ENCODE measurements around the gene PLCH2.

DNA sequence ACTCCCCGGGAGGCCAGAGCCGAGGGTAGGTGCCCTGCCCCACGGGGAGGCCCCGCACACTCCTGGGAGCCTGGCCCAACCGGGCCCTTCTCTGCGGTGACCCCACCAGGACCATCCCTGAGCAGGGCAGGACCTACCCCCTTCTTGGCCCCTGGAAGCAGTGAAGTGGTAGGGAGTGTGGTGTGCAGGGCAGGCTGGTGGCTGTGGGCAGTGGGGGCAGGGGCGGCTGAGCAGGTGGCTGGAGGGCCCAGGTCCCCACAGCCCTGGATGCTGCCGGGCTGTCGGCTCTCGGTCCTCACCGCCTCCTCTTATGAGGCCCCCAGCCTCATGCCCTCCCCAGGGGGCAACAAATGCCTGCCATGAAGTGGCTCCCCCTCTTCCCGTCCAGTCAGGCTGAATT is 19.5 kb downstream of the PLCH2 start:
- TF ChIP-seq, protein P1, sequence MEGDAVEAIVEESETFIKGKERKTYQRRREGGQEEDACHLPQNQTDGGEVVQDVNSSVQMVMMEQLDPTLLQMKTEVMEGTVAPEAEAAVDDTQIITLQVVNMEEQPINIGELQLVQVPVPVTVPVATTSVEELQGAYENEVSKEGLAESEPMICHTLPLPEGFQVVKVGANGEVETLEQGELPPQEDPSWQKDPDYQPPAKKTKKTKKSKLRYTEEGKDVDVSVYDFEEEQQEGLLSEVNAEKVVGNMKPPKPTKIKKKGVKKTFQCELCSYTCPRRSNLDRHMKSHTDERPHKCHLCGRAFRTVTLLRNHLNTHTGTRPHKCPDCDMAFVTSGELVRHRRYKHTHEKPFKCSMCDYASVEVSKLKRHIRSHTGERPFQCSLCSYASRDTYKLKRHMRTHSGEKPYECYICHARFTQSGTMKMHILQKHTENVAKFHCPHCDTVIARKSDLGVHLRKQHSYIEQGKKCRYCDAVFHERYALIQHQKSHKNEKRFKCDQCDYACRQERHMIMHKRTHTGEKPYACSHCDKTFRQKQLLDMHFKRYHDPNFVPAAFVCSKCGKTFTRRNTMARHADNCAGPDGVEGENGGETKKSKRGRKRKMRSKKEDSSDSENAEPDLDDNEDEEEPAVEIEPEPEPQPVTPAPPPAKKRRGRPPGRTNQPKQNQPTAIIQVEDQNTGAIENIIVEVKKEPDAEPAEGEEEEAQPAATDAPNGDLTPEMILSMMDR (conservative IDR thresholded peaks at IDR 0.05 in 1 of 2, IDR thresholded peaks at IDR 0.05 in 1 of 2; ENCODE audit: extremely low read depth in 1 of 2, insufficient read depth in 1 of 2, low read depth in 1 of 2, low read length in 2 of 2) = no peak
- TF ChIP-seq EZH2 (IDR thresholded peaks at IDR 0.05; ENCODE audit: borderline replicate concordance, low read length) = no peak
